Measurements from ENCODE around the gene ABHD6. TPM values are rescaled to one million over a fixed set of nuclear protein-coding genes. Genes with fewer than 3 reads are reported as not detected.
"Not testable (repeated sequence)": the region's sequence is repeated elsewhere in the genome, so short reads cannot be mapped to it uniquely, and the experiment has no call there.

ABHD6 gene
- total and polyA plus RNA-seq, 2 experiments from 2014 or later, result 24.6 to 25.1 TPM

DNA sequence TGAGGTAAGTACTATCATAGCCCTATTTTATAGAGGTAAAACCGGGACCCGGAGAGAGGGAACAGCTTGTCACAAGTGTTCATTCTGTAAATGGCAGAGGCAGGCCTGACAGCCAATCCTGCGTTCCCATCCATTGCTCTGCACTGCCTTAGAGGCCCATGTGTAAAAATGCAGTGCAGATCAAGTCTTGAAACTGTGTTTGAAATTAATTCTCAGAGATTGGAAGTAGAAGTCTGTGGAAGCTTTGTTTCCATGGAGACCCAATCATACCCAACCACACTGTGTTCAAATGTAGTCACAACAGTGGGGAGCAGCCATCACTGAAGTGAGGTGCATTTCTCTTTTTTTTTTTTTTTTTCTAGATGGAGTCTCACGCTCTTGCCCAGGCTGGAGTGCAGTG is 13.7 kb upstream of the ABHD6 start:
- Histone ChIP-seq H3K27me3 (no peaks in the 10 kb centered on the region), H3K27ac (no peak overlapping the region), H3K9me3 (ENCODE audit: low read depth) (no peaks in the 10 kb centered on the region), H3K36me3 (replicated peaks; ENCODE audit: insufficient read depth, low read depth) (no peaks in the 10 kb centered on the region), H2AFZ (no peak overlapping the region), H3K4me2 (no peak overlapping the region), H3K9me2 (replicated peaks; ENCODE audit: insufficient read depth) (no peaks in the 10 kb centered on the region), H3K4me1 (ENCODE audit: insufficient read depth) (peaks cover 5% of the 10 kb centered on the region), H3K4me3 (no peak overlapping the region), H3K79me2 (no peaks in the 10 kb centered on the region), H4K20me1 (ENCODE audit: insufficient read depth, poor library complexity, severe bottlenecking) (no peaks in the 10 kb centered on the region)
- WGBS (ENCODE audit: low lambda C conversion rate, missing lambda C conversion rate), result 86% methylated on average over 4 of the region's 4 CpGs
- DNase-seq (ENCODE audit: low spot score), result no peak
- TF ChIP-seq, protein P1, sequence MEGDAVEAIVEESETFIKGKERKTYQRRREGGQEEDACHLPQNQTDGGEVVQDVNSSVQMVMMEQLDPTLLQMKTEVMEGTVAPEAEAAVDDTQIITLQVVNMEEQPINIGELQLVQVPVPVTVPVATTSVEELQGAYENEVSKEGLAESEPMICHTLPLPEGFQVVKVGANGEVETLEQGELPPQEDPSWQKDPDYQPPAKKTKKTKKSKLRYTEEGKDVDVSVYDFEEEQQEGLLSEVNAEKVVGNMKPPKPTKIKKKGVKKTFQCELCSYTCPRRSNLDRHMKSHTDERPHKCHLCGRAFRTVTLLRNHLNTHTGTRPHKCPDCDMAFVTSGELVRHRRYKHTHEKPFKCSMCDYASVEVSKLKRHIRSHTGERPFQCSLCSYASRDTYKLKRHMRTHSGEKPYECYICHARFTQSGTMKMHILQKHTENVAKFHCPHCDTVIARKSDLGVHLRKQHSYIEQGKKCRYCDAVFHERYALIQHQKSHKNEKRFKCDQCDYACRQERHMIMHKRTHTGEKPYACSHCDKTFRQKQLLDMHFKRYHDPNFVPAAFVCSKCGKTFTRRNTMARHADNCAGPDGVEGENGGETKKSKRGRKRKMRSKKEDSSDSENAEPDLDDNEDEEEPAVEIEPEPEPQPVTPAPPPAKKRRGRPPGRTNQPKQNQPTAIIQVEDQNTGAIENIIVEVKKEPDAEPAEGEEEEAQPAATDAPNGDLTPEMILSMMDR (IDR thresholded peaks at IDR 0.05; ENCODE audit: poor library complexity), result no peak
- no peak for TF ChIP-seq EZH2 (IDR thresholded peaks at IDR 0.05; ENCODE audit: borderline replicate concordance)
- no peak for TF ChIP-seq EZH2phosphoT487 (IDR thresholded peaks at IDR 0.05; ENCODE audit: low read depth, severe bottlenecking, unreplicated experiment)

DNA sequence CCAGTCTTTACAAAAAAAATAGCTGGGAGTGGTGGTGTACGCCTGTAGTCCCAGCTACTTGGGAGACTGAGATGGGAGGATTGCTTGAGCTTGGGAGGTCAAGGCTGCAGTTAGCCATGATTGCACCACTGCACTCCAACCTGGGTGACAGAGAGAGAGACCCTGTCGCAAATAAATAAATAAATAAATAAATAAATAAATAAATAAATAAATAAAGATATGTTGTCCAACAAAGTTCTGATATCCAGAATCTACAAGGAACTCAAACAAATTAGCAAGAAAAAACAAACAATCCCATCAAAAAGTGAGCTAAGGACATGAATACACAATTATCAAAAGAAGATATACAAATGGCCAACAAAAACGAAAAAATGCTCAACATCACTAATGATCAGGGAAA is 9.7 kb upstream of the ABHD6 start:
- 88% methylated on average over 3 of the region's 3 CpGs for WGBS (ENCODE audit: low lambda C conversion rate, missing lambda C conversion rate)
- H3K79me2 ChIP-seq; DNase-seq (ENCODE audit: low spot score); H3K4me1 ChIP-seq (ENCODE audit: insufficient read depth); H2AFZ ChIP-seq; H3K4me3 ChIP-seq; H3K4me2 ChIP-seq; H3K27ac ChIP-seq; H3K9me2 ChIP-seq (replicated peaks; ENCODE audit: insufficient read depth); H3K36me3 ChIP-seq (replicated peaks; ENCODE audit: insufficient read depth, low read depth); H3K27me3 ChIP-seq; H3K9me3 ChIP-seq (ENCODE audit: low read depth); H4K20me1 ChIP-seq (ENCODE audit: insufficient read depth, poor library complexity, severe bottlenecking): not testable (repeated sequence)

DNA sequence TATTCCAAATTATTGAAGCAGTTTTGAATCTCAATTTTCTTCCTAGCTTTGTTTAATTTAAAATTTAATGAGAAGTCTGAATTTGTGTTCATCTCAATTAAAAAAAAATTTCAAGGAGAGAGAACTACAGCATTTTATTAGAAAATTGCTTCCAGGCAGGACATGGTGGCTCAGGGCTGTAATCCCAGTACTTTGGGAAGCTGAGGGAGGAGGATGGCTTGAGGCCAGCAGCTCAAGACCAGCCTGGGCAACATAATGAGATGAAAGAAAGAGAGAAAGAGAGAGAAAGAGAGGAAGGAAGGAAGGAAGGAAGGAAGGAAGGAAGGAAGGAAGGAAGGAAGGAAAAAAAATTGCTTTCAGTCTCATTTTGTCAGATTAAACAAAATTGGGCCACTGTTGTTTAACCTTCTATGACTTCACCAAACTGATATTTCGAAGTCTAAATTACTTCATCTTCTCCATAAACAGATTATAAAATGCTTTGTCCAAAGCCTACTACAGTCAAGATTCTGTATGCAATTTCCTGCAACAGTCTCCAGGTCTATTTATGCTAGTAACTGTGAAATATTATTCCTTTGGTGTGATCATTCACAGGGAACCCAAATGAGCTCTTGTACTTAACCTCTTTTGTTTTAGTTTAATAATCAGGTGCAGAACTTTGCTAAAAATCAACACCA is 6.6 kb upstream of the ABHD6 start:
- Histone ChIP-seq H3K27ac (no peak overlapping the region), H3K4me3 (no peak overlapping the region), H3K9me2 (replicated peaks; ENCODE audit: insufficient read depth) (no peaks in the 10 kb centered on the region), H2AFZ (no peak overlapping the region), H3K27me3 (no peaks in the 10 kb centered on the region), H3K79me2 (no peaks in the 10 kb centered on the region), H3K9me3 (ENCODE audit: low read depth) (no peaks in the 10 kb centered on the region), H4K20me1 (ENCODE audit: insufficient read depth, poor library complexity, severe bottlenecking) (no peaks in the 10 kb centered on the region), H3K4me2 (no peak overlapping the region), H3K4me1 (ENCODE audit: insufficient read depth) (no peaks in the 10 kb centered on the region), H3K36me3 (replicated peaks; ENCODE audit: insufficient read depth, low read depth) (no peaks in the 10 kb centered on the region)
- TF ChIP-seq, protein P1 (IDR thresholded peaks at IDR 0.05; ENCODE audit: poor library complexity), result no peak
- TF ChIP-seq EZH2phosphoT487 (IDR thresholded peaks at IDR 0.05; ENCODE audit: low read depth, severe bottlenecking, unreplicated experiment) (no peak), EZH2 (IDR thresholded peaks at IDR 0.05; ENCODE audit: borderline replicate concordance) (no peak)
- DNase-seq (ENCODE audit: low spot score), result no peak
- WGBS (ENCODE audit: low lambda C conversion rate, missing lambda C conversion rate), result 45% methylated on average over 1 of the region's 1 CpG

DNA sequence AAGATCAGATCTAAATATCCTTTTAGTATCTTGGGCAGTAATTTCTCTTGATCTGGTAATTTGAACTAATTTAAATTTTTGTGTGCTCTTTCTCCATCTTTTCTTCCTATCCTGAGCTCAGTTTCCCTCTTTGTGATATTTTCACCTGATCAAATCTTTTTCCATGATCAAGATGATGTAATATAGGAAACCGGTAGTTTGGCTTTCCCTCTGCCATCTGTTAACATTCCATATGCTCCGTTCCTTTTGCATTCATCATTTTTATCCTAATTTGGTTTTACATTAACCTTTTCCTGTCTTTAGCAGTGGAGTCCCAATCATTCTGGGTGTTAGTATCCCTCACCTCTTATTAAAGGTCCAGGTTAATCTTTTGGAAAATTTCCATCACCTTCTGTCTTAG is 5.9 kb upstream of the ABHD6 start:
- H3K4me3 ChIP-seq, result no peak overlapping the region
- H3K4me2 ChIP-seq, result no peak overlapping the region
- 52% methylated on average over 2 of the region's 2 CpGs for WGBS (ENCODE audit: low lambda C conversion rate, missing lambda C conversion rate)
- no peaks in the 10 kb centered on the region for H3K36me3 ChIP-seq (replicated peaks; ENCODE audit: insufficient read depth, low read depth)
- DNase-seq (ENCODE audit: low spot score), result no peak
- H3K27ac ChIP-seq, result no peak overlapping the region
- H3K79me2 ChIP-seq, result no peaks in the 10 kb centered on the region
- no peaks in the 10 kb centered on the region for H3K9me2 ChIP-seq (replicated peaks; ENCODE audit: insufficient read depth)
- no peaks in the 10 kb centered on the region for H4K20me1 ChIP-seq (ENCODE audit: insufficient read depth, poor library complexity, severe bottlenecking)
- no peaks in the 10 kb centered on the region for H3K4me1 ChIP-seq (ENCODE audit: insufficient read depth)
- H3K9me3 ChIP-seq (ENCODE audit: low read depth), result no peaks in the 10 kb centered on the region
- H2AFZ ChIP-seq, result no peak overlapping the region
- no peak for TF ChIP-seq EZH2phosphoT487 (IDR thresholded peaks at IDR 0.05; ENCODE audit: low read depth, severe bottlenecking, unreplicated experiment)
- no peaks in the 10 kb centered on the region for H3K27me3 ChIP-seq
